ENCODE data around the gene RAPGEF5. TPM values are rescaled to one million over a fixed set of nuclear protein-coding genes. Genes with fewer than 3 reads are reported as not detected.

The RAPGEF5 gene
- total RNA-seq, 2 donors from 2014 or later = 66.5 to 70.8 TPM

GRCh38 chr7:22380333-22380732 is 23.4 kb upstream of the RAPGEF5 start:
- H3K27me3 ChIP-seq (replicated peaks; ENCODE audit: insufficient read depth) = no peaks in the 10 kb centered on the region
- no peak for DNase-seq (ENCODE audit: low spot score)
- no peak for ATAC-seq (ENCODE audit: insufficient number of reproducible peaks, low FRiP score, low read depth)
- no peak overlapping the region for H3K4me3 ChIP-seq
- H3K9me3 ChIP-seq = no peaks in the 10 kb centered on the region
- H3K4me1 ChIP-seq (ENCODE audit: control insufficient read depth in 1 of 2, low read depth in 2 of 2) = no peaks in the 10 kb centered on the region
- TF ChIP-seq CTCF (IDR thresholded peaks at IDR 0.05) = no peak
- no peak overlapping the region for H3K27ac ChIP-seq
- no peaks in the 10 kb centered on the region for H3K36me3 ChIP-seq

- Histone ChIP-seq H3K27me3 (replicated peaks; ENCODE audit: insufficient read depth) (no peaks in the 10 kb centered on the region), H3K27ac (no peak overlapping the region), H3K4me1 (ENCODE audit: control insufficient read depth in 1 of 2, low read depth in 2 of 2) (no peaks in the 10 kb centered on the region), H3K4me3 (no peak overlapping the region), H3K9me3 (no peaks in the 10 kb centered on the region), H3K36me3 (no peaks in the 10 kb centered on the region)
- no peak for TF ChIP-seq CTCF (IDR thresholded peaks at IDR 0.05)
- ATAC-seq (ENCODE audit: insufficient number of reproducible peaks, low FRiP score, low read depth) (no peak), DNase-seq (ENCODE audit: low spot score) (no peak)
Measured at GRCh38 chr7:22378199-22378980, 21.4 kb upstream of the RAPGEF5 start.

GRCh38 chr7:22377703-22378102 is 20.7 kb upstream of the RAPGEF5 start:
- ATAC-seq (ENCODE audit: insufficient number of reproducible peaks, low FRiP score, low read depth) (no peak), DNase-seq (ENCODE audit: low spot score) (no peak)
- Histone ChIP-seq H3K9me3 (no peaks in the 10 kb centered on the region), H3K4me3 (no peak overlapping the region), H3K36me3 (no peaks in the 10 kb centered on the region), H3K27ac (no peak overlapping the region), H3K27me3 (replicated peaks; ENCODE audit: insufficient read depth) (no peaks in the 10 kb centered on the region), H3K4me1 (ENCODE audit: control insufficient read depth in 1 of 2, low read depth in 2 of 2) (no peaks in the 10 kb centered on the region)
- TF ChIP-seq CTCF (IDR thresholded peaks at IDR 0.05) = no peak

- TF ChIP-seq CTCF (IDR thresholded peaks at IDR 0.05) = no peak
- Histone ChIP-seq H3K9me3 (no peaks in the 10 kb centered on the region), H3K27ac (no peak overlapping the region), H3K4me1 (ENCODE audit: control insufficient read depth in 1 of 2, low read depth in 2 of 2) (no peaks in the 10 kb centered on the region), H3K4me3 (no peak overlapping the region), H3K36me3 (no peaks in the 10 kb centered on the region), H3K27me3 (replicated peaks; ENCODE audit: insufficient read depth) (no peaks in the 10 kb centered on the region)
- DNase-seq (ENCODE audit: low spot score) (no peak), ATAC-seq (ENCODE audit: insufficient number of reproducible peaks, low FRiP score, low read depth) (no peak)
Measured at GRCh38 chr7:22375359-22376048, 18.6 kb upstream of the RAPGEF5 start.

GRCh38 chr7:22373911-22374310 is 17.0 kb upstream of the RAPGEF5 start:
- ATAC-seq (ENCODE audit: insufficient number of reproducible peaks, low FRiP score, low read depth) (no peak), DNase-seq (ENCODE audit: low spot score) (no peak)
- no peaks in the 10 kb centered on the region for H3K36me3 ChIP-seq
- no peaks in the 10 kb centered on the region for H3K4me1 ChIP-seq (ENCODE audit: control insufficient read depth in 1 of 2, low read depth in 2 of 2)
- no peak for TF ChIP-seq CTCF (IDR thresholded peaks at IDR 0.05)
- no peak overlapping the region for H3K27ac ChIP-seq
- H3K4me3 ChIP-seq = no peak overlapping the region
- no peaks in the 10 kb centered on the region for H3K27me3 ChIP-seq (replicated peaks; ENCODE audit: insufficient read depth)
- H3K9me3 ChIP-seq = no peaks in the 10 kb centered on the region
